Neural cell (in vitro differentiated cells): ENCODE results near the gene TUBGCP4. TPM values are rescaled to one million over a fixed set of nuclear protein-coding genes. Genes with fewer than 3 reads are reported as not detected.

Experiments
- H2AFZ ChIP-seq: fragments of 200-600, 300-800 bp; sonication (generic), shearing (Covaris generic); 2 replicates; pipeline ENCODE4 v1.6.0; 2014; ENCODE audit warnings: low read depth, mild to moderate bottlenecking, antibody characterized with exemption, low read length, moderate library complexity
- H3F3A ChIP-seq: fragments of 200-600 bp; shearing (Covaris generic); 2 replicates; pipeline ENCODE4 v1.6.1; 2016; ENCODE audit warnings: mild to moderate bottlenecking, moderate library complexity, mixed read lengths, antibody characterized with exemption, low read length; ENCODE audit not compliant: insufficient read depth, poor library complexity, severe bottlenecking
- H3K27ac ChIP-seq: fragments of 200-600, 300-800 bp; sonication (generic), shearing (Covaris generic); 2 replicates; pipeline ENCODE4 v1.5.1; 2014; ENCODE audit warnings: mild to moderate bottlenecking, low read length, moderate library complexity
- H3K27me3 ChIP-seq: fragments of 300-800, 200-600 bp; sonication (generic), shearing (Covaris generic); 2 replicates; pipeline ENCODE4 v1.6.0; 2014; ENCODE audit warnings: mild to moderate bottlenecking, low read depth, low read length, moderate library complexity; ENCODE audit not compliant: insufficient read depth
- H3K36me3 ChIP-seq: fragments of 300-800, 200-600 bp; sonication (generic), shearing (Covaris generic); 2 replicates; pipeline ENCODE4 v1.5.1; 2014; ENCODE audit warnings: mild to moderate bottlenecking, antibody characterized with exemption, low read length, moderate library complexity; ENCODE audit not compliant: insufficient read depth
- H3K4me2 ChIP-seq: fragments of 300-800, 200-600 bp; sonication (generic), shearing (Covaris generic); 2 replicates; pipeline ENCODE4 v1.6.0; 2014; ENCODE audit warnings: mild to moderate bottlenecking, low read length
- H3K4me3 ChIP-seq: fragments of 300-800, 200-600 bp; sonication (generic), shearing (Covaris generic); 2 replicates; pipeline ENCODE4 v1.5.1; 2014; ENCODE audit warnings: mild to moderate bottlenecking, low read length, moderate library complexity
- H3K79me2 ChIP-seq: fragments of 200-600 bp; shearing (Covaris generic); replicated peaks from 2 replicates; pipeline ENCODE4 v1.6.0; 2014; ENCODE audit warnings: mild to moderate bottlenecking, low read length, moderate library complexity; ENCODE audit not compliant: insufficient read depth
- H3K9ac ChIP-seq: fragments of 300-800, 200-600 bp; sonication (generic), shearing (Covaris generic); 2 replicates; pipeline ENCODE4 v1.6.1; 2016; ENCODE audit warnings: mild to moderate bottlenecking, low read length, mixed read lengths
- H3K9me2 ChIP-seq: fragments of 200-600 bp; shearing (Covaris generic); 2 replicates; pipeline ENCODE4 v1.6.1; 2016; ENCODE audit warnings: mild to moderate bottlenecking, low read length, mixed read lengths; ENCODE audit not compliant: insufficient read depth
- H3K9me3 ChIP-seq: fragments of 200-600, 300-800 bp; sonication (generic), shearing (Covaris generic); 2 replicates; pipeline ENCODE4 v1.6.1; 2016; ENCODE audit warnings: mild to moderate bottlenecking, mixed run types, low read length, moderate library complexity, mixed read lengths
- H4K20me1 ChIP-seq: fragments of 200-600 bp; shearing (Covaris generic); 2 replicates; pipeline ENCODE4 v1.6.1; 2016; ENCODE audit warnings: mild to moderate bottlenecking, mixed run types; ENCODE audit not compliant: insufficient read depth
- EP300 ChIP-seq: fragments of 450-650 bp; conservative IDR thresholded peaks from 2 replicates; pipeline ENCODE4 v1.6.1; 2014; ENCODE audit warnings: antibody characterized with exemption, mild to moderate bottlenecking, moderate library complexity; ENCODE audit not compliant: poor library complexity, severe bottlenecking
- EZH2 ChIP-seq: fragments of 200-600, 300-800 bp; shearing (Covaris generic), sonication (generic); IDR thresholded peaks from 2 replicates; pipeline ENCODE4 v1.6.1; 2014; ENCODE audit warnings: antibody characterized with exemption, low read length, borderline replicate concordance, mild to moderate bottlenecking; ENCODE audit not compliant: insufficient read depth, poor library complexity, severe bottlenecking
- MXI1 ChIP-seq: fragments of 450-650 bp; conservative IDR thresholded peaks from 2 replicates; pipeline ENCODE4 v1.6.1; 2014; ENCODE audit warnings: antibody characterized with exemption, mild to moderate bottlenecking; ENCODE audit not compliant: poor library complexity, severe bottlenecking
- POLR2AphosphoS5 ChIP-seq: IDR thresholded peaks from 2 replicates; pipeline ENCODE4 v1.6.1; 2012
- RAD21 ChIP-seq: fragments of 450-650 bp; conservative IDR thresholded peaks from 2 replicates; pipeline ENCODE4 v1.6.1; 2014; ENCODE audit warnings: antibody characterized with exemption, mild to moderate bottlenecking, moderate library complexity
- REST ChIP-seq: IDR thresholded peaks from 2 replicates; pipeline ENCODE4 v1.6.1; 2012; ENCODE audit warnings: borderline replicate concordance
- SMC3 ChIP-seq: fragments of 450-650 bp; conservative IDR thresholded peaks from 2 replicates; pipeline ENCODE4 v1.6.1; 2014; ENCODE audit warnings: antibody characterized with exemption, mild to moderate bottlenecking, moderate library complexity; ENCODE audit not compliant: poor library complexity
- TAF1 ChIP-seq: IDR thresholded peaks from 2 replicates; pipeline ENCODE4 v1.6.1; 2012; ENCODE audit warnings: low read depth
- polyA plus RNA-seq: library from polyadenylated mRNA; depleted of rRNA; stranded (reverse); fragments of >200 nt; gene quantifications from 2 replicates; pipeline ENCODE4 v1.2.3, GENCODE V29; 2014
- TF ChIP-seq, protein P1 (sequence below): fragments of 450-650 bp; IDR thresholded peaks from 2 replicates; pipeline ENCODE4 v1.5.1; 2014; ENCODE audit warnings: antibody characterized with exemption, mild to moderate bottlenecking, moderate library complexity; ENCODE audit not compliant: poor library complexity, severe bottlenecking

TUBGCP4 gene
- polyA plus RNA-seq, 1 donor from 2014 or later, result 4.6 TPM

DNA sequence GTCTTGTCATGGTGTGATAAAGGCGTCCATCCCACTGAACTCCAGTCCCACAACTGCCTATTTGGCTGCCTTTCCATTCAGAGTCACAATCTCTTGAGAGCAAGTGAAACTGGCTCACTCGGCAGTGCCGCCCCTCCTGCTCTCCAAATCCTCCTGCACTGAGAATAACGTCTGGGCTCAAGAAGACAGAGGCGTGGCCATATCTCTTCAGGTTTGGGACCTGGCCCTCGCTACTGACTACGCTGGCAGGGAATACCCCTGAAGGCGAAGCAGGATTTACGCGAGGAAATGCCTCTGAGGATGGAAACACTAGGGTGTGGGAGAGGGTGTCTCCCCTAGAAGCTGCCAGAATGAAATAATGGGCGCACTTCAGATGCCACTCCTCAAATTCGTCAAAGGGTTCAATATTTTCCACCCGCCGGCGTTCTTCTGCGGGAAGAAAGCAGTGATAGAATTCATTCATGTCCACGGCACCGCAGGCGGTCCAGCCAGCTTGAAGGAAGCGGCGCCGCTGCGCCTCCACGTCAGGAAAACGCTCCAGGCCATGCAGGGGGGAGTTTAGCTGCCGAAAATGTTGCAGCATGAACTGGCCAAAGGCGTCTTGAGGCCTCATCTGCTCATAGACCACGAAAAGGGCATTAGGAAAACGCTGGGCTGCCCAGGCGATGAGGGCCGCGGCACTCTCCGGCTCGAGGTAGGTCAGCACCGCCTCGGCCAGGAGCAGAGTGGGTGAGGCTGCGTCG, 41.5 kb upstream of the TUBGCP4 start:
- Histone ChIP-seq H3K4me2 (peak overlapping the region; percentile 81), H2AFZ (peak overlapping the region; percentile 98), H3K9me3 (no peaks in the 10 kb centered on the region), H3K9ac (peak overlapping the region; percentile 90), H3K9me2 (no peaks in the 10 kb centered on the region), H3K79me2 (peaks cover 14% of the 10 kb centered on the region), H3K27ac (peak overlapping the region; percentile 94), H3F3A (no peaks in the 10 kb centered on the region), H4K20me1 (no peaks in the 10 kb centered on the region), H3K36me3 (peaks cover 7% of the 10 kb centered on the region), H3K4me3 (peak overlapping the region; percentile 75), H3K27me3 (no peaks in the 10 kb centered on the region)
- no peak for TF ChIP-seq EZH2
- no peak for TF ChIP-seq POLR2AphosphoS5
- TF ChIP-seq, protein P1, sequence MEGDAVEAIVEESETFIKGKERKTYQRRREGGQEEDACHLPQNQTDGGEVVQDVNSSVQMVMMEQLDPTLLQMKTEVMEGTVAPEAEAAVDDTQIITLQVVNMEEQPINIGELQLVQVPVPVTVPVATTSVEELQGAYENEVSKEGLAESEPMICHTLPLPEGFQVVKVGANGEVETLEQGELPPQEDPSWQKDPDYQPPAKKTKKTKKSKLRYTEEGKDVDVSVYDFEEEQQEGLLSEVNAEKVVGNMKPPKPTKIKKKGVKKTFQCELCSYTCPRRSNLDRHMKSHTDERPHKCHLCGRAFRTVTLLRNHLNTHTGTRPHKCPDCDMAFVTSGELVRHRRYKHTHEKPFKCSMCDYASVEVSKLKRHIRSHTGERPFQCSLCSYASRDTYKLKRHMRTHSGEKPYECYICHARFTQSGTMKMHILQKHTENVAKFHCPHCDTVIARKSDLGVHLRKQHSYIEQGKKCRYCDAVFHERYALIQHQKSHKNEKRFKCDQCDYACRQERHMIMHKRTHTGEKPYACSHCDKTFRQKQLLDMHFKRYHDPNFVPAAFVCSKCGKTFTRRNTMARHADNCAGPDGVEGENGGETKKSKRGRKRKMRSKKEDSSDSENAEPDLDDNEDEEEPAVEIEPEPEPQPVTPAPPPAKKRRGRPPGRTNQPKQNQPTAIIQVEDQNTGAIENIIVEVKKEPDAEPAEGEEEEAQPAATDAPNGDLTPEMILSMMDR, result no peak
- no peak for TF ChIP-seq RAD21
- TF ChIP-seq TAF1, result no peak
- no peak for TF ChIP-seq EP300
- TF ChIP-seq REST, result no peak
- no peak for TF ChIP-seq SMC3
- no peak for TF ChIP-seq MXI1

GRCh38 chr15:43329960-43330779, 40.7 kb upstream of the TUBGCP4 start, which contains the start of gene LCMT2:
LCMT2 (minus strand) TSS chr15:43330573; CDS start chr15:43330489, 84 bp downstream.
- no peaks in the 10 kb centered on the region for H4K20me1 ChIP-seq
- H3K9ac ChIP-seq, result peak within 1 kb of the TSS; percentile 90
- H3K4me3 ChIP-seq, result peak within 1 kb of the TSS; percentile 75
- H3K79me2 ChIP-seq, result peaks cover 14% of the 10 kb centered on the region
- peaks cover 7% of the 10 kb centered on the region for H3K36me3 ChIP-seq
- peak within 1 kb of the TSS; percentile 89 for H3K4me2 ChIP-seq
- peak within 1 kb of the TSS; percentile 94 for H3K27ac ChIP-seq
- TF ChIP-seq, protein P1, result peak; percentile 25
- TF ChIP-seq TAF1 (peak; percentile 85), REST (peak; percentile 69), RAD21 (no peak), POLR2AphosphoS5 (peak; percentile 93), SMC3 (no peak), MXI1 (peak; percentile 96), EP300 (peak; percentile 66), EZH2 (no peak)
- H3K9me3 ChIP-seq, result no peaks in the 10 kb centered on the region
- no peaks in the 10 kb centered on the region for H3K27me3 ChIP-seq
- H2AFZ ChIP-seq, result peak within 1 kb of the TSS; percentile 98
- H3F3A ChIP-seq, result no peaks in the 10 kb centered on the region
- H3K9me2 ChIP-seq, result no peaks in the 10 kb centered on the region
